CD14-positive monocyte (primary cell): ENCODE data around the gene MYO1E. TPM values are rescaled to one million over a fixed set of nuclear protein-coding genes. Genes with fewer than 3 reads are reported as not detected.
A peak's percentile ranks its signal among the peaks of the same experiment; 100 is the strongest.

ENCODE experiments used
- DNase-seq, 3 donors: peaks; one replicate each; pipeline ENCODE4 v3.0.0-alpha.2; 2011 to 2022
- H2AFZ ChIP-seq: 2 replicates; pipeline ENCODE4 v1.6.0; 2012; ENCODE audit warnings: mild to moderate bottlenecking, low read depth, low read length, inconsistent platforms; ENCODE audit not compliant: insufficient read depth, poor library complexity, severe bottlenecking
- H3K27ac ChIP-seq, 2 donors: 1 replicate in 1 of 2; 2 replicates in 1 of 2; pipeline ENCODE4 v1.5.1; 2012 to 2013; ENCODE audit warnings: low read length in 2 of 2, control low read depth in 1 of 2, inconsistent platforms in 1 of 2, low read depth in 1 of 2, mild to moderate bottlenecking in 1 of 2
- H3K27me3 ChIP-seq, 2 donors: one replicate each; pipeline versions ENCODE4 v1.6.0 to v1.6.1; 2011 to 2013; ENCODE audit warnings: low read length in 2 of 2; ENCODE audit not compliant: control insufficient read depth in 2 of 2, insufficient read depth in 2 of 2
- H3K36me3 ChIP-seq, 2 donors: replicated peaks in 1 of 2; 1 replicate in 1 of 2; 2 replicates in 1 of 2; pipeline versions ENCODE4 v1.5.1 to v1.6.1; 2012 to 2013; ENCODE audit warnings: low read length in 2 of 2, control low read depth in 1 of 2, inconsistent platforms in 1 of 2, mild to moderate bottlenecking in 1 of 2; ENCODE audit not compliant: insufficient read depth in 2 of 2, control insufficient read depth in 1 of 2
- H3K4me1 ChIP-seq, 2 donors: 1 replicate in 1 of 2; 2 replicates in 1 of 2; pipeline versions ENCODE4 v1.5.1 to v1.6.1; 2012 to 2013; ENCODE audit warnings: low read length in 2 of 2, control low read depth in 1 of 2, inconsistent platforms in 1 of 2, mild to moderate bottlenecking in 1 of 2, moderate library complexity in 1 of 2; ENCODE audit not compliant: insufficient read depth in 2 of 2, control insufficient read depth in 1 of 2
- H3K4me2 ChIP-seq: replicated peaks from 2 replicates; pipeline ENCODE3; 2012; ENCODE audit warnings: low read length, moderate library complexity, mild to moderate bottlenecking; ENCODE audit not compliant: poor library complexity, severe bottlenecking; ENCODE audit errors: extremely low read depth
- H3K4me3 ChIP-seq, 3 experiments: fragments of 200-600 bp in 1 of 3; sonication (generic) in 1 of 3; replicated peaks in 1 of 3; 1 replicate in 2 of 3; 2 replicates in 1 of 3; pipeline ENCODE4 v1.5.1; 2011 to 2013; ENCODE audit warnings: low read length in 3 of 3, mild to moderate bottlenecking in 3 of 3, control low read depth in 2 of 3, low read depth in 2 of 3, inconsistent platforms in 1 of 3, moderate library complexity in 1 of 3
- H3K79me2 ChIP-seq: 2 replicates; pipeline ENCODE4 v1.6.0; 2012; ENCODE audit warnings: mild to moderate bottlenecking, control low read depth, inconsistent platforms, low read length, moderate library complexity; ENCODE audit not compliant: insufficient read depth
- H3K9ac ChIP-seq: 2 replicates; pipeline ENCODE4 v1.6.0; 2017; ENCODE audit warnings: low read length, mild to moderate bottlenecking; ENCODE audit not compliant: insufficient read depth, poor library complexity, severe bottlenecking
- H3K9me3 ChIP-seq, 2 donors: replicated peaks in 1 of 2; 1 replicate in 1 of 2; 2 replicates in 1 of 2; pipeline versions ENCODE4 v1.5.1 to v1.6.1; 2012 to 2013; ENCODE audit warnings: low read length in 2 of 2, control low read depth in 1 of 2; ENCODE audit not compliant: control insufficient read depth in 1 of 2, insufficient read depth in 1 of 2
- H4K20me1 ChIP-seq: 2 replicates; pipeline ENCODE4 v1.6.0; 2012; ENCODE audit warnings: mild to moderate bottlenecking, low read length, control low read depth, moderate library complexity; ENCODE audit not compliant: insufficient read depth
- H3K27ac Mint-ChIP-seq, 7 donors: one replicate each; pipeline ENCODE4 v1.8.0; 2020; ENCODE audit warnings: mild to moderate bottlenecking in 7 of 7, mixed read lengths in 7 of 7, moderate library complexity in 6 of 7, inconsistent platforms in 2 of 7
- H3K27me3 Mint-ChIP-seq, 3 donors: one replicate each; pipeline ENCODE4 v1.8.0; 2021 to 2022; ENCODE audit warnings: low read depth in 3 of 3, mild to moderate bottlenecking in 3 of 3, mixed read lengths in 3 of 3, moderate library complexity in 3 of 3, inconsistent platforms in 1 of 3
- H3K36me3 Mint-ChIP-seq, 2 donors: one replicate each; pipeline ENCODE4 v1.8.0; 2020; ENCODE audit warnings: mixed read lengths in 2 of 2, inconsistent platforms in 1 of 2, mild to moderate bottlenecking in 1 of 2
- H3K4me1 Mint-ChIP-seq: one replicate; pipeline ENCODE4 v1.8.0; 2020; ENCODE audit warnings: mild to moderate bottlenecking, mixed read lengths
- H3K4me3 Mint-ChIP-seq, 2 donors: one replicate each; pipeline ENCODE4 v1.8.0; 2020; ENCODE audit warnings: mild to moderate bottlenecking in 2 of 2, mixed read lengths in 2 of 2, moderate library complexity in 1 of 2
- H3K9me3 Mint-ChIP-seq, 7 donors: one replicate each; pipeline ENCODE4 v1.8.0; 2020 to 2022; ENCODE audit warnings: mixed read lengths in 7 of 7, mild to moderate bottlenecking in 6 of 7, moderate library complexity in 6 of 7, inconsistent platforms in 2 of 7
- CTCF ChIP-seq: fragments of 200-600 bp; IDR thresholded peaks from one replicate; pipeline ENCODE4 v1.8.0; 2022; ENCODE audit warnings: antibody characterized with exemption, mild to moderate bottlenecking
- WGBS: methylation state at CpG from one replicate; pipeline ENCODE4 v1.1.5; 2013; ENCODE audit warnings: missing lambda C conversion rate; ENCODE audit not compliant: insufficient coverage; 5-methylcytosine and 5-hydroxymethylcytosine counted together
- intact Hi-C, 2 donors: fragments of 100-400 bp; cut with micrococcal nuclease; formaldehyde crosslinking; loops; one replicate each; pipeline versions ENCODE4 v1.15.0 to v1.15.1; 2023
- polyA plus RNA-seq, 3 donors: library from polyadenylated mRNA; depleted of rRNA in 1 of 3; unstranded in 2 of 3; stranded (reverse) in 1 of 3; fragments of 300-500 nt in 2 of 3; fragments of >200 nt in 1 of 3; fragmentation: Illumina TruSeq in 2 of 3; gene quantifications; 1 replicate in 2 of 3; 2 replicates in 1 of 3; pipeline ENCODE4 v1.2.3, GENCODE V29; 2012 to 2021

MYO1E gene
- polyA plus RNA-seq, 3 donors: 5.5 to 16.2 (median 6.2) TPM

- Histone ChIP-seq H3K9ac (no peak overlapping the region), H3K4me2 (no peak overlapping the region), H3K4me1 (peaks cover 23 to 29% of the 10 kb centered on the region in 2 donors), H3K27me3 (no peaks in the 10 kb centered on the region), H4K20me1 (peaks cover 27% of the 10 kb centered on the region), H3K27ac (peak overlapping the region in 1 of 2 donors; percentile 47), H3K79me2 (peaks cover 4% of the 10 kb centered on the region), H3K9me3 (no peaks in the 10 kb centered on the region), H3K36me3 (no peaks in the 10 kb centered on the region), H3K4me3 (no peak overlapping the region), H2AFZ (no peak overlapping the region)
- intact Hi-C loops: no loop called here
- TF ChIP-seq CTCF: no peak
- whole genome bisulfite sequencing: no CpG with 5 or more reads among the region's 4 CpGs
- peak overlapping the region; percentile 13 to 69 (median 26) for H3K27ac Mint-ChIP-seq
- peaks cover 2 to 5% (median 3%) of the 10 kb centered on the region in 3 donors for H3K27me3 Mint-ChIP-seq
- peaks cover 56% of the 10 kb centered on the region for H3K4me1 Mint-ChIP-seq
- no peaks in the 10 kb centered on the region for H3K9me3 Mint-ChIP-seq
- H3K4me3 Mint-ChIP-seq: no peak overlapping the region
- H3K36me3 Mint-ChIP-seq: no peaks in the 10 kb centered on the region
- peak; percentile 32 to 80 (median 57) for DNase-seq
Measured at GRCh38 chr15:59349680-59350420, 22.8 kb downstream of the MYO1E start.

GRCh38 chr15:59347915-59348314, 24.8 kb downstream of the MYO1E start:
- Mint-ChIP-seq H3K4me1 (peaks cover 48% of the 10 kb centered on the region), H3K4me3 (no peak overlapping the region), H3K9me3 (peaks cover 0 to 2% (median 0%) of the 10 kb centered on the region in 7 donors), H3K36me3 (peaks cover 0 to 3% of the 10 kb centered on the region in 2 donors), H3K27me3 (peaks cover 0 to 2% (median 0%) of the 10 kb centered on the region in 3 donors), H3K27ac (no peak overlapping the region)
- H3K9me3 ChIP-seq: no peaks in the 10 kb centered on the region
- TF ChIP-seq CTCF: no peak
- H2AFZ ChIP-seq: no peak overlapping the region
- H3K79me2 ChIP-seq: no peaks in the 10 kb centered on the region
- no peaks in the 10 kb centered on the region for H3K36me3 ChIP-seq
- no peak overlapping the region for H3K4me2 ChIP-seq
- no peak for DNase-seq
- H3K4me1 ChIP-seq: peaks cover 23 to 29% of the 10 kb centered on the region in 2 donors
- WGBS: 40% methylated on average over 2 of the region's 5 CpGs
- no peak overlapping the region for H3K27ac ChIP-seq
- H3K9ac ChIP-seq: no peak overlapping the region
- peaks cover 21% of the 10 kb centered on the region for H4K20me1 ChIP-seq
- intact Hi-C loops: no loop called here
- H3K4me3 ChIP-seq: no peak overlapping the region
- H3K27me3 ChIP-seq: no peaks in the 10 kb centered on the region
